Renal pelvis (tissue), 4 donors: ENCODE results near the gene SARS2. TPM values are rescaled to one million over a fixed set of nuclear protein-coding genes. Genes with fewer than 3 reads are reported as not detected.
A peak's percentile ranks its signal among the peaks of the same experiment; 100 is the strongest.
"Not testable (repeated sequence)": the region's sequence is repeated elsewhere in the genome, so short reads cannot be mapped to it uniquely, and the experiment has no call there.

ENCODE experiments used
- DNase-seq: peaks from one replicate; pipeline ENCODE4 v3.0.0-alpha.2; 2013
- polyA plus RNA-seq, 3 donors: library from polyadenylated mRNA; unstranded; fragments of 120-200 nt; gene quantifications; one replicate each; pipeline ENCODE4 v1.2.1, GENCODE V29; 2013; ENCODE audit not compliant: insufficient read length in 3 of 3

SARS2 gene
- polyA plus RNA-seq, 3 donors, result 48.7 to 64.8 (median 62.2) TPM

DNA sequence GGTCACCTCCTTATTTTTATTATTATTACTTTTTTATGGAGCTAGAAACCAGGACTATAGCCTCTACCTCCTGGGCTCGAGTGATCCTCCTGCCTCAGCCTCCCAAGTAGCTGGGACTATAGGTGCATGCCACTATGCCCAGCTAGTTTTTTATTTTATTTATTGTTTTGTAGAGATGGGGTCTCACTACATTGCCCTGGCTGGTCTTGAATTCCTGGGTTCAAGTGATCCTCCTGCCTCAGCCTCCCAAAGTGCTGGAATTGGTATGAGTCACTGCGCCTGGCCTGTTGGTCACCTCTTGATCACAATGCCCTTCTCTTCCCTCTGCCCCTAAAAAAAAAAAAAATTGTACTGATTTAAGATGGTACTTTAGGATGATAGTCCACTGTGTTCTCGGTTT is 20.6 kb upstream of the SARS2 start:
- DNase-seq, result no peak

DNA sequence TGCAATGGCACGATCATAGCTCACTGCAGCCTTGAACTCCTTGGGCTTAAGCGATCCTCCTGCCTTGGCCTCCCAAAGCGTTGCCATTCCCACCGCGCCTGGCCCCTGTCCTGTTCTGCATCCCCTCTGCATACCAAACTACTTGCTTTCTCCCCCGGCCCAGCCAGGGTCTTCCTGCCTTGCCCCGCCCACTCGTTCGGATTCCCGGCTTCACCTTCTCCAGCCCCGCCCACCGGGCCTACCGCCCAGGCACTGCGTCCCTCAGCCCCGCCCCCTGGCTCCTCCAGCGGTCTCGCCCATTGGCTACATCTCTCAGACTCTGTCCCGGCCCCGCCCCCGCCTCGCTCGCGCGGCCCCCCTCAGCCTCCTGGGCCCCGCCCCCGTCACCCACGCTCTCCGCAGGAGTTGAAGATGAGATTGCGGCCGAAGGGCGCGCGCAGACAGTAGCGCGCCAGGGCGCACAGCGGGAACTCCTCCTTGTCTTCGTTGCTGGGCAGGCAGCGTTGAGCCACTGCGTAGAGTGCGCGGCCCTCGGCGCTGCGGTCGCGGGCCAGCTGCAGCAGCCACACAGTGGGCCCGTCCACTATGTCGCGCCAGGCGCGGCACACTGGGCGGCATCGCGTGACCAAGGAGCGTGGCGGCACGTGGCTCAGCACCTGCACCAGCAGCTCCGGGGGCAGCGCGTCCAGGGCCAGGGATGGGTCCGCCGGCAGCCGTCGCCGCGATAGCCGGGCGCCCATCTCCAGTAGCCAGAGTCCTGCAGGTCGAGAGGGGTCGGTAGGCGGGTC is 19.2 kb upstream of the SARS2 start:
- DNase-seq, result peak; percentile 89

DNA sequence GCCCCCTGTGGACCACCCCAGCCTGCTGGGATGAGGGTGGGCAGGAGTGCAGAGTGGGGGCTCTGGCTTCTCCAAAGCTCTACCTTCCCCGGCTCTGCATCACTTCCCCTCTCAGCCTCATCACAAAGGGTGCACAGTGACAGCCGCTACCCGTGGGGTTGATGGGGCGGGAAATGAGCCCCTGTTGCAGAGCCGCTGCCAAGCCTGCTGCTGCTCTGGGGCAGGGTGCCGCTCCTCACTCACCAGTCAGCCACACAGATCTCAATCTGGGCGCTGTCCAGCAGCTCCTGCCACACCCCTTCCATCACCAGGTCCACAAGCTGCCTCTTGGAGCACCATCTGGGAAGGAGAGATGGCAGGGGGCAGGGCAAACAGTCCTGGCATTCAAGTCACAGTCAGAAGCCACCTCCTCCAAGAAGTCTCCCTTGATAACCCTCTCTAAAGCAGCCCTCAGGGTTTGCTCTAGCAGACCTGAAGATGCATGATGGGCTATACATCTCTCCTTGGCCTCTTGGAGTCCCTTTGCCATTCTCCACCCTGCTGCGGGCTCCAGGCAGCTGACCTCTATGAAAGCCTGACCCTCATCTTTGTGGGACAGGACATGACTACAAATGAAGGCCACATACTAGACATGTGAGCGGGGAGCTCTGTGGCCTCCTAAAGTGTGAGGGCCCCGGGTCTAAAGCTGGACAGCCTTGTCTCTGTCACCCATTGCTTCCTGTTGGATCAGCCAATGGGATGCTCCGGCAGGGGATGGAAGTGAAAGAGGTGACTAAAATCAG is 15.9 kb upstream of the SARS2 start:
- DNase-seq, result no peak

DNA sequence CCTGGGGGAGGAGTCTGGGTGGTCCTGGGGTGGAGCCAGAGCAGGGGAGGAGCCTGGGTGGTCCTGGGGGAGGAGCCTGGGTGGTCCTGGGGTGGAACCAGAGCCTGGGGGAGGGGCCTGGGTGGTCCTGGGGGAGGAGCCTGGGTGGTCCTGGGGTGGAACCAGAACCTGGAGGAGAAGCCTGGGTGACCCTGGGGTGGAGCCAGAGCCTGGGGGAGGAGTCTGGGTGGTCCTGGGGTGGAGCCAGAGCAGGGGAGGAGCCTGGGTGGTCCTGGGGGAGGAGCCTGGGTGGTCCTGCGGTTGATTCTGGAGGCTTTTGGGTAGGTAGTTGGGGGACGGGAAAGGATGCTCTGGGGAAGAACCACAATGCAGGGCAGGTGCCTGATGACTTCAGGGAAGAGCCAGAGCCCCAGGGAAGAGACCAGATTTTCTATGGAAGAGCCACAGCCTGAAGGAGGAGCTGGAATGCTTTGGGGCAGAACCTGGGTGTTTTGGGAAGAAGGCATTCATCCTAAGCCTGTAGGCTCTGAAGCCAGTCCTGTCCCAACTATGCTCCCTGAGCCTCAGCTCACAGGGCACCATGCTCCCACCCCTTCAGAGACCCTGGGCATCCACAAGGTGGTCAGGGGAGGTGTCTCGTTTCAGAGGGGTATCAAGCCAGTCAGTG is 15.1 kb upstream of the SARS2 start:
- no peak for DNase-seq

DNA sequence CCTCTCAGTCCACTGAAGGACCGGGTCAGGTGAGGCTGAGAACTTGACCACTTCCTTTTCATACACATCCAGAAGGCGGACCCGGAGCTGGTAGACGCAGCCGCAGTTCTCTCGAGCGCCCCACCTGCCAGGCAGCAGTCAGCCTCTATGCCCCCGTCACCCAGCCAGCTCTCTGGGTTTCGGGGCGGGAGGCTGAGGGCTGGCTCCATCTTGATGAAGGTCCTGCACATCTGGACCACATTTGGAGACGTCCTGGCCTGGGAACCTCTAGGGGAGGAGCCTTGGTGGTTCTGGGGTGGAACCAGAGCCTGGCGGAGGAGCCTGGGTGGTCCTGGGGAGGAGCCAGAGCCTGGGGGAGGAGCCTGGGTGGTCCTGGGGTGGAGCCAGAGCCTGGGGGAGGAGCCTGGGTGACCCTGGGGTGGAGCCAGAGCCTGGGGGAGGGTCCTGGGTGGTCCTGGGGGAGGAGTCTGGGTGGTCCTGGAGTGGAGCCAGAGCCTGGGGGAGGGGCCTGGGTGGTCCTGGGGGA is 14.5 kb upstream of the SARS2 start:
- DNase-seq, result no peak

DNA sequence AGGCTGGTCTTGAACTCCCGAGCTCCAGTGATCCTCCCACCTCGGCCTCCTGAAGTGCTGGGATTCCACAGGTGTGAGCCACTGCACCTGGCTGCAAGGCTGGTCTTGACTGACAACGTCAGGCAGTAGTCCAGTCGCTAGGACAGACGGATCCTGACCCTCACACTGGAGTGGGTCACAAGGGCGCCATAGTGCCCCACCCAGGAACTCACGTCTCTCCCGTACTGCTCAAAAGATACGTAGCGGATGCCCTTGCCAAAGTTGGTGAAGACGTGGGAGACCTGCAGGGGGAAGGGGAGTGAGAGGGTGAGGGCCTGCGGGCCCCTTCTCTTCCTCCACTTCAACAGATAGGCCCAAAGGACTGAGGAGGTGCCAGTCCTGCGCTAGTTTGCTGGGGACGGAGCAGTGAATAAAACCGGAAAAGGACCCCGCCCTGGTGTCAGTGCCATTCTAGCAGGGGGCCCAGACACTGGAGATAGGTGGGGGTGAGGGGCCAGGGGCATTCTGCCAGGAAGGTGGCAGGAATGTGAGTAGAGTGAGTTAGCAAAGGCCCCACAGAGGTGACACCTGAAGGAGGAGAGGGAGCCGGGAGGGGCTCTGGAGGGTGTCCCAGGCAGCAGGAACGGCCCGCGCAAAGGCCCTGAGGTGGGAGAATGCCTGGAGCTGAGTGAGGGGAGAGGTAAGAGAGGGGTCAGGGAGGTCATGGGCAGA is 12.1 kb upstream of the SARS2 start:
- DNase-seq, result no peak

DNA sequence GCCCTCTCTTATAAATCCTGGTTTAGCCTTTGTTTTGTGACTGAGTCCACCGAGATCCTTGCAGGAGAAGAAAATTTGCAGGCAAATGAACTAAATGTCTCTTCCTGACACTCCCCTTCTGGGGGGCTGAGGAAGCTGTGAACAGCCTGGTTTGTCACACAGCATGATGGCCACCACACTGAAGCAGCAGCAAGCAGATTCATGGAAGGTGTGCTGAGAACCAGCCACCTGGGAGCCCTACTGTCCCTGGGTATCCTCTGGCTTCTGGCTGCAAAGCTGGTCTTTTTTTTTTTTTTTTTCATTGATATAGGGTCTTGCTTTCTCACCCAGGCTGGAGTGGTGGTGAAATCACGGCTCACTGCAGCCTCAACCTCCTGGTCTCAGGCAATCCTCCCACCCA is 11.4 kb upstream of the SARS2 start:
- no peak for DNase-seq

DNA sequence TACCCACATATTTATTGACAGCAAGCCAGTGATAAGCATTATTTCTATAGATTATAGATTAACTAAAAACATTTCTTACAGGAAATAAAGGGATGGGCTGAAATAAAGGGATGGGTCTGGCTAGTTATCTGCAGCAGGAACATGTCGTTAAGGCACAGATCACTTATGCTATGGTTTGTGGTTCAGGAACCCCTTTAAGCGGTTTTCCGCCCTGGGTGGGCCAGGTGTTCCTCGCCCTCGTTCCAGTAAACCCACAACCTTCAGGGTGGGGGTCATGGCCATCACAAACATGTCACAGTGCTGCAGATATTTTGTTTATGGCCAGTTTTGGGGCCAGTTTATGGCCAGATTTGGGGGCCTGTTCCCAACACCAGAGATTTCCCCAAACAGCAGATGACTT is 10.9 kb upstream of the SARS2 start:
- not testable (repeated sequence) for DNase-seq

DNA sequence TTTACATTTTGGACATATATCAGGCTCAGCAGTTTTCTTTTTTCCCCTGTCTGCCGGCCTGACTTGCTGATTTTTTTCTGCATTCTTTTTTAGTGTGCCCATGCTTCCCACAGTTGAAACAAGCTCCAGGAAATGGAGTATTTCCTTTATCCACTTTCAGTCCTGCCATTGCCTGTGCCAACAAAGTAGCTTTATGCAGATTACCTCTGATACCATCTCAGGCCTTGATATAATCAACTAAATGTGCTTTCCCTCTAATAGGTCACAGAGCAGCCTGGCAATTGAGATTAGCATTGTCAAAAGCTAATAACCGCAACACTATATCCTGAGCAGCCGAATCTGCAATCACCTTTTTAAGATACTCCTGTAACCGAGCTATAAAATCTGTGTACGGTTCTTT is 9.4 kb upstream of the SARS2 start:
- DNase-seq, result no peak

DNA sequence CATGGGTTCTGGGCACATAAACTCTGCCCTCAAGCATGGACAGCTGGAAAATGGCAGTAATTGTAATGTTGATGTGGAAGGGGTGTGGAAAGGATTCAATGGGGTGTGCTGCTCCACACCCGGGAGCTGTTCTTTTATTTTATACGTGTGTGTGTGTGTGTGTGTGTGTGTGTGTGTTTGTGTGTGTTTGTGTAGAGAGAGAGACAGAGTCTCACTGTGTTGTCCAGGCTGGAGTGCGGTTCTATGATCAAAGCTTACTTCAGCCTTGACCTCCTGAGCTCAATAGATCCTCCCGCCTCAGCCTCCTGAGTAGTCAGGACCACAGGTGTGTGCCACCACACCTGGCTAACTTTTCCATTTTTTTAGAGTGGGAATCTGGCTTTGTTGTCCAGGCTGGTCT is 3.0 kb upstream of the SARS2 start:
- DNase-seq, result no peak

DNA sequence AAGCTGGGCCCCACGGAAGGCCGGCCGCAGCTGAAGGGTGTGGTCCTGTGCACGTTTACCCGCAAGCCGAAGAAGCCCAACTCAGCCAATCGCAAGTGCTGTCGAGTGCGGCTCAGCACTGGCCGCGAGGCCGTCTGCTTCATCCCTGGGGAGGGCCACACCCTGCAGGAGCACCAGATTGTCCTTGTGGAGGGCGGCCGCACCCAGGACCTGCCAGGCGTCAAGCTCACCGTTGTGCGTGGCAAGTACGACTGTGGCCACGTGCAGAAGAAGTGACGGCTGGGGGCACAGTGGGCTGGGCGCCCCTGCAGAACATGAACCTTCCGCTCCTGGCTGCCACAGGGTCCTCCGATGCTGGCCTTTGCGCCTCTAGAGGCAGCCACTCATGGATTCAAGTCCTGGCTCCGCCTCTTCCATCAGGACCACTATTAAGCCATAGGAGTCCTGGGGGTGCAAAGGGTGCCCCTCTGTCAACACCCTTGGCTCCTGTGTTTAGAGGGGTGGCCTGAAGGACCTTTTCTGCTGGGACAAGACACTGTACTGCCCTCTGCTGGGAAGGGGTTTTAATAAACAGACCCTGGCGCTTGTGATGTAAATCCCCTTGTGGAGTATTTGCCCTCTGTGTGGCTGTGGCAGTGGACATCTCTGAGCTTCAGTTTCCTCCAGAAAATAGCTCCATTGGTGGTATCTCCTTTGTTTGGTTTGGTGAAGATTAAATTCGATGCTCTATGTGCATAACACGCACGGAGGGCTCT is 2.0 kb upstream of the SARS2 start:
- no peak for DNase-seq

DNA sequence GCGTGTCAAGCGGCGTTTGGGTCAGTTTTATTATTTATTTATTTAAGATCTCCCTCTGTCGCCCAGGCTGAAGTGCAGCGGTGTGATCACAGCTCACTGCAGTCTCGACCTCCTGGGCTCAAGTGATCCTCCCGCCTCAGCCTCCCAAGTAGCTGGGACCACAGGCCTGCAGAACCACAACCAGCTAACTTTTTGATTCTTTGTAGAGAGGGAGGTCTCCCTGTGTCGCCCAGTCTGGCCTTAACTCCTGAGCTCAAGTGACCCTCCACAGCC is 894 bp upstream of the SARS2 start:
- no peak for DNase-seq

DNA sequence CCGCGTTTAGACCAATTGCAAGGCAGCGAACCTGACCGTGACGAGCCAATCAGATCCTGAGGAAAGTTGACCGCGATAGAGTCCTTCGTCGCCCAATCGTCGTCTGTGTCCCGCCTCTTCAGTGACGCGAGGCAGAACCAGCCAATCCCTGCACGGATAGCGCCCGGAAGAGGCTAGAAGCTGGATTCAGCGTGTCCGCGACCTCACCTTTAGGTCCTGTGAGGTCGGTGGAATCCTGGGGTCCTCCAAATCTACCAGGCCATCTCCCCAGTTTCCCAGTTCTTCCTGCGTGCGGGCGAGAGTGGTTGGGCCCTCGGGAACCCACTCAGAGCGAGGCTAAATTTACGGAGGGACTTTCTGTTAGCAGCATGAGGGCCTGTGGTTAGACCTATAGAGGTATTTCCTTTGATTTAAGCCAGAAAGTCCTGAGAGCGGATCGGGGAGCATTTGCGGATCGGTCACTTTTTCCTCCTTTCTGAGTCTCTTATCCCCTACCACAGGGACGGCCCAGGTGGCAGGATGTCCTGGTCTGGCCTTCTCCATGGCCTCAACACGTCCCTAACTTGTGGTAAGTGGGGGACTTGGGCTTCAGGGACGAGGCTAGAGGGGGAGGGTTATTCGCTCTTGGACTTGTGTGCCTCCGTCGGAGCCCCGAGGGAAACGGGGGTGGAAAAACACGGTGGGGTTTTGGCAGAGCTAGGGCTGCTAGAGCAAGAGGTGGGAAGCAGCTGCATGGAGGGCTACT is 385 bp upstream of the SARS2 start, which contains the start of gene MRPS12:
Gene MRPS12 (plus strand): TSS at position 169 of the 745 bp plus-strand sequence. CDS start 351 bp downstream, at position 520.
- peak; percentile 100 for DNase-seq

DNA sequence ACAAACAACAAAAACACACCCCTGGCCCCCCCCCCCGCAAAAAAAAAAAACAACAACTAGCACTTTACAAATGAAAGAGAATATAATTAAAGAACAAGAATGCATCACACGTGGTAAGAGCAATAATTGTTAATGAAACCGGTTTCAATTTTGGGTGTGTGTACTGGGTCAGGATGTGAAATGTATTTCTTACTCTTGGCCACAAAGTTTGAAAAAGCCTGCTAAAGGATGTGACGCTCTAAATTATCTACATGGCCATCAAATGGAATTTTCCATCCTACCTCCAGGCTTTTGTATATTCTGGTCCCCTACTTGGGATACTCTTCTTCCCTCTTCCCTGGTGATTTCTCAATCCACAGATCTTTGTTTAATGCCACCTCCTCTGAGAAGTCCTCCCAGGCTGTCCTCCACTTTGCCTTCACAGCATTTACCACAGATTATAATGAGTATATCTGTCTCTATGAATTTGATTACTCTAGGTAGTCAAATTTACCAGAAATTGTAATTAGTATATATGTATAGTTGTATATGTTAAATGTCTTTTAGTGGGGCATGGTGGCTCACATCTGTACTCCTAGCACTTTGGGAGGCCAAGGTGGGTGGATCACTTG is 2.1 kb downstream of the SARS2 start:
- no peak for DNase-seq

DNA sequence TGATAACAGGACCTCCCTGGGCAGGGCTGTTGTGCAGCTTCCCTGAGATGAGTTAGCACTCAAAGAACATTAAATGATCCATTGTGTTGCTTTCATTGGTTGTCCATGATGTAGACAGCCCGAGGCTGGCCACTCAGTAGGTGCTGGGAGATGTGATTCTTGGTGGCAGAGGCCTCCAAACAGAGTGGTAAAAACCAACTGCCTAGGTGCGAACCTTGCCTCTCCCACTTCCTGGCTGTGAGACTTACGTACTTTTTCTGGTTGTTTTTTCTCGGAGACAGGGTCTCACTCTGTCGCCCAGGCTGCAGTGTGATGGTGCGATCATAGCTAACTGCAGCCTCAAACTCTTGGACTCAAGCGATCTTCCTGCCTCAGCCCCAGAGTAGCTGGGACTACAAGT is 6.2 kb downstream of the SARS2 start:
- no peak for DNase-seq

DNA sequence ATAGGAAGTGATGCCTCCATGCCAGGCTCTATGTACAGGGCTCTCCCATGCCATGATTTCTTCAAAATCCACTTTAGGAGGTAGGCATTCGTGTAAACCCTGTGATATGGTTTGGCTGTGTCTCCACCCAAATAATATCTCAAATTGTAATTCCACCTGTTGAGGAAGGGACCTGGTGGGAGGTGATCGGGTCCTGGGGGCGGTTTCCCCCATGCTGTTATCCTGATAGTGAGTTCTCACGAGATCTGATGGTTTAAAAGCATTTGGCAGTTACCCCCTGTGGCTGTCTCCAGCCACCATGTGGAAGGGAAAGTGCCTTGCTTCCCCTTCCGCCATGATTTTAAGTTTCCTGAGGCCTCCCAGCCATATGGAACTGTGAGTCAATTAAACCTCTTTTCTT is 8.1 kb downstream of the SARS2 start:
- no peak for DNase-seq

DNA sequence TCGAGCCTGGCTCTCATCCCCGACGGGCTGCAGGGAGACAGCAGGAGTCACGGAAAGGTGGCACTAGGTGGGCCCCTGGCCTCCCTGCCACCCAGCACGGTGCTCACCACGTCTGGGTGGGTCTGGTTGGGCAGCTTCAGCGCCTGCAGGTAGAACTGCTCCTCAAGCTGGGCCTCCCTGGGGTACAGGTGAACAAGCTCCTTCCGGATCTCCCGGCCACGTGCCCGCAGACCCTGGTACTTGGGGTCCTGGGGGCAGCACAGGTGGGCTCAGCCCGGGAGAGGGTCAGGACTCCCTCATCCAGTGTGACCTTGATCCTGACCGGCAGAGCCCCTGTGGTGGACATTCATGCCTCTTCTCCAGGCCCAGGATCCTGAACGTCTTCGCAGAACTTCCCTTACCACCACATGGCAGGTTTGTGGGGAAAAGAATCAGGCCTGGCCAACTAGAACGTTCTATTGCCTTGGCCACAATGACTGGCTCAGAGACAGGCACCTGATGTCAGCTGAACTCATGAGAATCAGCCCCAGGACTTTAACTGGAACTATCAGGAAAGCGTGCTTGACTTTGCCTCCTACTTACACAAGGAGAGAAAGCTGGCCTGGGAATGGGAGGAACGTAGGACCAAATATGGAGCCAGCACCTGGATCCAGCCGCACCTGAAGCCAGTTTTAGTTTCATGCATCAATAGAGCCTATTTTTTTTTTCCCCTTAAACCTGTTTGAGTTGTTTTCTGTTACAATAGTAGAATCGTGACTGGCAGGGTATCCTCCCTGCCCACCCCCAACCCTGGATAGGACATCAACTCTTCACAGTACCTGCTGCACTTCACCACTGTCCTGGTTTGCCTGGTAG is 8.9 kb downstream of the SARS2 start:
- DNase-seq, result no peak

DNA sequence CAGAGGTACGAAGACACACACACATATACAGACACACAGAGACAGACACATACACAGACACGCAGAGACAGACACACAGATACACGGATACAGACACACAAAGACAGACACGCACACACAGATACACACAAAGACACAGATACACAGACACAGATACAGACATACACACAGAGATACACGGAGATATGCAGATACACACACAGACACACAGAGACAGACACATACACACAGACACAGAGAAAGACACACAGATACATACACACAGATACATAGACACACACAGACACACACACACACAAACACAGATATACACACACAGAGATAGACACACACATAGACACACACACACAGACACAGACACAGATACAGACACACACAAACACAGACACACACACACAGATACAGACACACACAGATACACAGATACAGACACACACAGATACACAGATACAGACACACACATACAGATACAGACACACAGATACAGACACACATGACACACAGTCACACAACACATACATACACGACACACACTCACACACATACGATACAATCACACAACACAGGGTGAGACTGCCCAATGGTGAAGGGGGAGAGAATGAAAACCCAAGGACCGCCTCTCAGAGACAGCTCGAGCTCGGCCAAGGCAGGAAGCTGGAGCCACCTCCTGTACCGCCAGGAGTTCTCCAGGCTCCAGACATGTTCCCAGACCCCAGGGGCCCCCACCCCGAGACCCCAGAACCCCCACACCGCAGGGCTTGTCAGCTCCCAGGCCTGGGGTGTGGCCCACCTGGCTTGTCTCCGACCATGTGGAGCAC is 9.8 kb downstream of the SARS2 start:
- no peak for DNase-seq
